ENCODE measurements around the gene MT1F. TPM values are rescaled to one million over a fixed set of nuclear protein-coding genes. Genes with fewer than 3 reads are reported as not detected.

MT1F gene
- total RNA-seq, 1 donor from 2014 or later = not detected

GRCh38 chr16:56616608-56617211 lies 41.0 kb upstream of the MT1F start:
- Mint-ChIP-seq H3K27ac (ENCODE audit: unreplicated experiment) (no peak overlapping the region), H3K4me1 (ENCODE audit: low read depth, unreplicated experiment) (peaks cover 4% of the 10 kb centered on the region), H3K9me3 (ENCODE audit: unreplicated experiment) (no peaks in the 10 kb centered on the region), H3K27me3 (ENCODE audit: low read depth, unreplicated experiment) (peaks cover 47% of the 10 kb centered on the region), H3K4me3 (ENCODE audit: unreplicated experiment) (no peak overlapping the region), H3K36me3 (ENCODE audit: low read depth, unreplicated experiment) (no peaks in the 10 kb centered on the region)
- Histone ChIP-seq H3K9me3 (ENCODE audit: insufficient read depth, low read depth, low read length) (no peaks in the 10 kb centered on the region), H3K9ac (ENCODE audit: low read length) (peak overlapping the region; percentile 53), H3K4me3 (ENCODE audit: insufficient read depth, low read depth, low read length) (peak overlapping the region; percentile 66), H3K36me3 (ENCODE audit: insufficient read depth, low read length) (no peaks in the 10 kb centered on the region), H3K79me2 (ENCODE audit: insufficient read depth, low read length) (peaks cover 4% of the 10 kb centered on the region), H3K27me3 (ENCODE audit: insufficient read depth, low read length) (no peaks in the 10 kb centered on the region), H3K27ac (ENCODE audit: low read depth, low read length) (no peak overlapping the region), H4K20me1 (ENCODE audit: insufficient read depth, low read length) (no peaks in the 10 kb centered on the region), H3K4me1 (ENCODE audit: insufficient read depth, low read length) (peaks cover 47% of the 10 kb centered on the region), H3K4me2 (ENCODE audit: low read length) (peak overlapping the region; percentile 85), H2AFZ (ENCODE audit: low read depth, low read length) (peak overlapping the region; percentile 91)
- no peak for DNase-seq (ENCODE audit: low read depth)
- no peak for TF ChIP-seq CTCF (IDR thresholded peaks at IDR 0.05; ENCODE audit: insufficient read depth, low read depth, low read length)
- no peak for TF ChIP-seq EZH2 (IDR thresholded peaks at IDR 0.05; ENCODE audit: insufficient read depth, low read length)
- FAIRE-seq = no peak

- H3K4me3 Mint-ChIP-seq (ENCODE audit: unreplicated experiment) = peak overlapping the region; percentile 68
- Histone ChIP-seq H3K36me3 (ENCODE audit: insufficient read depth, low read length) (no peaks in the 10 kb centered on the region), H3K4me2 (ENCODE audit: low read length) (peak overlapping the region; percentile 85), H3K79me2 (ENCODE audit: insufficient read depth, low read length) (peaks cover 4% of the 10 kb centered on the region), H3K4me3 (ENCODE audit: insufficient read depth, low read depth, low read length) (peak overlapping the region; percentile 66), H4K20me1 (ENCODE audit: insufficient read depth, low read length) (no peaks in the 10 kb centered on the region), H3K4me1 (ENCODE audit: insufficient read depth, low read length) (peaks cover 43% of the 10 kb centered on the region), H2AFZ (ENCODE audit: low read depth, low read length) (peak overlapping the region; percentile 91), H3K27ac (ENCODE audit: low read depth, low read length) (no peak overlapping the region), H3K27me3 (ENCODE audit: insufficient read depth, low read length) (no peaks in the 10 kb centered on the region), H3K9ac (ENCODE audit: low read length) (peak overlapping the region; percentile 53), H3K9me3 (ENCODE audit: insufficient read depth, low read depth, low read length) (no peaks in the 10 kb centered on the region)
- H3K4me1 Mint-ChIP-seq (ENCODE audit: low read depth, unreplicated experiment) = peaks cover 4% of the 10 kb centered on the region
- no peak overlapping the region for H3K27ac Mint-ChIP-seq (ENCODE audit: unreplicated experiment)
- no peak for TF ChIP-seq EZH2 (IDR thresholded peaks at IDR 0.05; ENCODE audit: insufficient read depth, low read length)
- no peak for TF ChIP-seq CTCF (IDR thresholded peaks at IDR 0.05; ENCODE audit: insufficient read depth, low read depth, low read length)
- H3K36me3 Mint-ChIP-seq (ENCODE audit: low read depth, unreplicated experiment) = no peaks in the 10 kb centered on the region
- H3K27me3 Mint-ChIP-seq (ENCODE audit: low read depth, unreplicated experiment) = peaks cover 55% of the 10 kb centered on the region
- no peaks in the 10 kb centered on the region for H3K9me3 Mint-ChIP-seq (ENCODE audit: unreplicated experiment)
- FAIRE-seq = no peak
- peak; percentile 57 for DNase-seq (ENCODE audit: low read depth)
These were observed 40.3 kb upstream of the MT1F start for GRCh38 chr16:56617212-56618085.

Data from astrocyte (in vitro differentiated cells and primary cell).